Measurements from ENCODE around the gene ISM2. TPM values are rescaled to one million over a fixed set of nuclear protein-coding genes. Genes with fewer than 3 reads are reported as not detected.

The ISM2 gene
- total RNA-seq (2021; fragmentation: NEBNext Ultra II Directional; extraction: Animal tissue kit (Norgen Biotek cat#: 25700)), result 0.52 TPM in 2 replicates
- polyA plus RNA-seq (2011; rRNA removed), result 0.61 and 0.79 TPM in 2 replicates
- polyA plus RNA-seq (2011; cell fraction: cytosol; rRNA removed), result 0.32 TPM
- polyA plus RNA-seq (2011; cell fraction: nucleus; rRNA removed), result 1.1 TPM
- polyA plus RNA-seq (2012, experiment 1 of 2), result 0.39 to 0.76 TPM (median 0.54 TPM) in 4 replicates
- polyA plus RNA-seq (2012, experiment 2 of 2), result 0.39 TPM
- polyA plus RNA-seq (2013, experiment 1 of 2), result 0.77 TPM
- 0.50 TPM for polyA plus RNA-seq (2013, experiment 2 of 2)
- polyA minus RNA-seq (2011; rRNA and poly(A)+ RNA removed), result 0.16 and 0.73 TPM in 2 replicates
- not detected for polyA minus RNA-seq (2011; cell fraction: cytosol; rRNA and poly(A)+ RNA removed)
- 0.30 TPM for polyA minus RNA-seq (2011; cell fraction: nucleus; rRNA and poly(A)+ RNA removed)
- long read RNA-seq, experiment 1, result 0 reads
- long read RNA-seq, experiment 2, result 0 reads

GRCh38 chr14:77498120-77498979 lies at the start of gene ISM2:
Gene ISM2 (minus strand): TSS chr14:77498816. CDS start chr14:77498793, 23 bp downstream.
- DNase-seq (ENCODE audit: low read depth in 1 of 2, low spot score in 2 of 2), result peak in 1 of 2 experiments; percentile 72
- peaks cover 26 to 44% (median 38%) of the 10 kb centered on the region in 4 experiments for H3K27me3 ChIP-seq (replicated peaks in 1 of 4; ENCODE audit: control insufficient read depth in 3 of 4, extremely low read depth in 1 of 4, insufficient read depth in 3 of 4, low read length in 3 of 4)
- CTCF ChIA-PET (ENCODE audit: partially characterized antibody), result interaction anchor here (1.0 to 2.3 kb wide), 2 partner anchors 39 to 285 kb away, joined by 3 to 11 read pairs; no protein-coding TSS in a partner anchor
- TF ChIP-seq ASH2L (IDR thresholded peaks at IDR 0.05; ENCODE audit: low read length) (peak; percentile 75), CHD2 (IDR thresholded peaks at IDR 0.05; ENCODE audit: low read length) (no peak), HDAC2 (IDR thresholded peaks at IDR 0.05; ENCODE audit: borderline replicate concordance in 1 of 2, low read depth in 2 of 2, low read length in 2 of 2) (no peak), PHF8 (conservative IDR thresholded peaks at IDR 0.05; ENCODE audit: low read depth, low read length) (peak; percentile 36), KDM1A (IDR thresholded peaks at IDR 0.05; ENCODE audit: borderline replicate concordance, low read length) (peak; percentile 63; the same call in 1 of the 2 replicates), NRF1 (IDR thresholded peaks at IDR 0.05; ENCODE audit: low read depth, low read length) (no peak), SAP30 (IDR thresholded peaks at IDR 0.05; ENCODE audit: insufficient read depth, insufficient replicate concordance, low read length) (no peak), TCF12 (IDR thresholded peaks at IDR 0.05; ENCODE audit: low read depth, low read length) (no peak)

More at GRCh38 chr14:77498120-77498979, at the start of gene ISM2:
- Histone ChIP-seq H3K4me3 (ENCODE audit: extremely low read depth in 1 of 4, insufficient read depth in 2 of 4, low read depth in 3 of 4, low read length in 4 of 4) (peak within 1 kb of the TSS; percentile 44 to 71 (median 54)), H2BK20ac (ENCODE audit: low read length) (no peak within 1 kb of the TSS), H3K18ac (ENCODE audit: extremely low read depth, low read length) (no peak within 1 kb of the TSS; the same call in none of the 2 replicates), H2BK15ac (ENCODE audit: low read length) (no peak within 1 kb of the TSS), H3K27ac (ENCODE audit: low read depth, low read length) (no peak within 1 kb of the TSS), H3K79me2 (ENCODE audit: control insufficient read depth in 1 of 2, insufficient read depth in 2 of 2, low read length in 2 of 2) (no peaks in the 10 kb centered on the region), H3K9ac (replicated peaks in 1 of 4; ENCODE audit: extremely low read depth in 1 of 4, low read depth in 3 of 4, low read length in 3 of 4) (no peak within 1 kb of the TSS; a peak in 2 of 7 replicates), H3K23me2 (ENCODE audit: low read depth, low read length) (peaks cover 14% of the 10 kb centered on the region; the same call in 1 of the 2 replicates), H2AFZ (ENCODE audit: low read length) (peak within 1 kb of the TSS; percentile 36; the same call in 1 of the 2 replicates), H3K4me1 (replicated peaks in 1 of 4; ENCODE audit: control insufficient read depth in 3 of 4, insufficient read depth in 4 of 4, low read length in 3 of 4) (peaks cover 0 to 7% (median 3%) of the 10 kb centered on the region in 4 experiments; a peak in 4 of 7 replicates), H4K8ac (ENCODE audit: extremely low read depth, insufficient read depth, low read length) (peak within 1 kb of the TSS; percentile 68; the same call in 1 of the 2 replicates), H2BK120ac (replicated peaks; ENCODE audit: low read depth, low read length) (no peak within 1 kb of the TSS), H3K9me3 (ENCODE audit: insufficient read depth in 2 of 2, low read depth in 1 of 2, low read length in 1 of 2) (no peaks in the 10 kb centered on the region), H3K4ac (replicated peaks; ENCODE audit: insufficient read length, low read depth, low read length) (no peak within 1 kb of the TSS), H3K23ac (ENCODE audit: insufficient read length) (no peak within 1 kb of the TSS), H4K20me1 (replicated peaks in 1 of 2; ENCODE audit: control insufficient read depth in 1 of 2, insufficient read depth in 2 of 2, low read length in 2 of 2) (peaks cover 0 to 2% of the 10 kb centered on the region in 2 experiments), H2BK5ac (ENCODE audit: low read depth, low read length) (no peak within 1 kb of the TSS), H3K79me1 (ENCODE audit: low read depth, low read length) (no peaks in the 10 kb centered on the region), H3K56ac (replicated peaks; ENCODE audit: insufficient read length, low read depth, low read length) (no peak within 1 kb of the TSS), H4K5ac (ENCODE audit: insufficient read length, low read depth, low read length) (no peak within 1 kb of the TSS), H2AK5ac (ENCODE audit: low read depth, low read length) (no peak within 1 kb of the TSS), H3K36me3 (ENCODE audit: control insufficient read depth in 2 of 4, insufficient read depth in 4 of 4, low read length in 3 of 4) (no peaks in the 10 kb centered on the region; a peak in 1 of 8 replicates), H2BK12ac (ENCODE audit: low read depth, low read length) (no peak within 1 kb of the TSS; the same call in 1 of the 2 replicates), H4K91ac (replicated peaks; ENCODE audit: insufficient read length, low read length) (no peak within 1 kb of the TSS), H3K14ac (ENCODE audit: insufficient read length) (no peak within 1 kb of the TSS), H3K4me2 (ENCODE audit: insufficient read depth in 1 of 2, low read depth in 2 of 2, low read length in 2 of 2) (peak within 1 kb of the TSS; percentile 89 to 92)
- WGBS, 2 experiments (ENCODE audit: extremely low coverage in 1 of 2, insufficient coverage in 1 of 2, insufficient read length in 1 of 2, insufficient replicate concordance in 2 of 2, low coverage in 1 of 2, low lambda C conversion rate in 2 of 2, missing lambda C conversion rate in 1 of 2), result 3% methylated on average over 93 of the region's 104 CpGs; no CpG with 5 or more reads in 1 of the 2 experiments
- FAIRE-seq, result no peak
- POLR2A ChIA-PET (ENCODE audit: partially characterized antibody), result interaction anchor here (0.8 to 1.5 kb wide), 2 partner anchors 14 to 26 kb away, joined by 3 to 4 read pairs; no protein-coding TSS in a partner anchor

Data from H1 (cell line).